Testis (tissue), 3 donors: ENCODE results near the gene KAT7. TPM values are rescaled to one million over a fixed set of nuclear protein-coding genes. Genes with fewer than 3 reads are reported as not detected.

Experiments
- DNase-seq: peaks from one replicate; pipeline ENCODE4 v3.0.0-alpha.2; 2019
- H3K27ac ChIP-seq, 2 donors: fragments of 200-600 bp; sonication (generic); one replicate each; pipeline ENCODE4 v1.5.1; 2019
- H3K27me3 ChIP-seq: fragments of 200-600 bp; sonication (generic); one replicate; pipeline ENCODE4 v1.5.1; 2019
- H3K36me3 ChIP-seq: fragments of 200-600 bp; sonication (generic); one replicate; pipeline ENCODE4 v1.5.1; 2017; ENCODE audit warnings: low read depth; ENCODE audit errors: missing control alignments
- H3K4me1 ChIP-seq: fragments of 200-600 bp; sonication (generic); one replicate; pipeline ENCODE4 v1.5.1; 2019
- H3K4me3 ChIP-seq, 2 donors: fragments of 200-600 bp; sonication (generic); one replicate each; pipeline ENCODE4 v1.5.1; 2017 to 2019
- H3K9me3 ChIP-seq: fragments of 200-600 bp; sonication (generic); one replicate; pipeline ENCODE4 v1.5.1; 2017
- POLR2A ChIP-seq: fragments of 450-650 bp; IDR thresholded peaks from one replicate; pipeline ENCODE4 v1.6.1; 2017; ENCODE audit warnings: antibody characterized with exemption, mild to moderate bottlenecking, moderate library complexity
- WGBS, 2 donors: methylation state at CpG; one replicate each; pipeline ENCODE4 v1.1.5; 2018; 5-methylcytosine and 5-hydroxymethylcytosine counted together
- intact Hi-C: fragments of 100-400 bp; cut with DNase I; formaldehyde crosslinking; loops from one replicate; pipeline ENCODE4 v1.15.1; 2023; ENCODE audit warnings: low total_unique reads
- polyA plus RNA-seq: library from polyadenylated mRNA; stranded (reverse); fragments of 350-450 nt; fragmentation: Illumina TruSeq; extraction: RNeasy Lipid Tissue Mini Kit (QIAGEN cat#74804); gene quantifications from one replicate; pipeline ENCODE4 v1.2.3, GENCODE V29; 2014; ENCODE audit warnings: low read depth, low replicate concordance; ENCODE audit not compliant: insufficient read depth
- total RNA-seq, 2 donors: library from RNA; depleted of rRNA; stranded (reverse); fragments of >200 nt; gene quantifications; one replicate each; pipeline ENCODE4 v1.2.3, GENCODE V29; 2016
- TF ChIP-seq, protein P1 (sequence below), 3 experiments: fragments of 450-650 bp in 2 of 3; fragments of 200-600 bp in 1 of 3; sonication (generic) in 1 of 3; IDR thresholded peaks; one replicate each; pipeline ENCODE4 v1.5.1; 2016 to 2019; ENCODE audit warnings: antibody characterized with exemption in 3 of 3, mild to moderate bottlenecking in 2 of 3, moderate library complexity in 1 of 3

The KAT7 gene
- total and polyA plus RNA-seq, 3 donors from 2014 or later: 122 to 181 (median 123) TPM

GRCh38 chr17:49742166-49742638 lies 46.3 kb upstream of the KAT7 start:
- DNase-seq: no peak
- 52 to 58% methylated on average over 1 of the region's 1 CpG for WGBS, 2 donors
- Histone ChIP-seq H3K4me1 (peaks cover 31% of the 10 kb centered on the region), H3K27me3 (no peaks in the 10 kb centered on the region), H3K9me3 (no peaks in the 10 kb centered on the region), H3K36me3 (no peaks in the 10 kb centered on the region), H3K4me3 (no peak overlapping the region), H3K27ac (peak overlapping the region in 1 of 2 donors; percentile 14)
- TF ChIP-seq, protein P1, sequence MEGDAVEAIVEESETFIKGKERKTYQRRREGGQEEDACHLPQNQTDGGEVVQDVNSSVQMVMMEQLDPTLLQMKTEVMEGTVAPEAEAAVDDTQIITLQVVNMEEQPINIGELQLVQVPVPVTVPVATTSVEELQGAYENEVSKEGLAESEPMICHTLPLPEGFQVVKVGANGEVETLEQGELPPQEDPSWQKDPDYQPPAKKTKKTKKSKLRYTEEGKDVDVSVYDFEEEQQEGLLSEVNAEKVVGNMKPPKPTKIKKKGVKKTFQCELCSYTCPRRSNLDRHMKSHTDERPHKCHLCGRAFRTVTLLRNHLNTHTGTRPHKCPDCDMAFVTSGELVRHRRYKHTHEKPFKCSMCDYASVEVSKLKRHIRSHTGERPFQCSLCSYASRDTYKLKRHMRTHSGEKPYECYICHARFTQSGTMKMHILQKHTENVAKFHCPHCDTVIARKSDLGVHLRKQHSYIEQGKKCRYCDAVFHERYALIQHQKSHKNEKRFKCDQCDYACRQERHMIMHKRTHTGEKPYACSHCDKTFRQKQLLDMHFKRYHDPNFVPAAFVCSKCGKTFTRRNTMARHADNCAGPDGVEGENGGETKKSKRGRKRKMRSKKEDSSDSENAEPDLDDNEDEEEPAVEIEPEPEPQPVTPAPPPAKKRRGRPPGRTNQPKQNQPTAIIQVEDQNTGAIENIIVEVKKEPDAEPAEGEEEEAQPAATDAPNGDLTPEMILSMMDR (IDR thresholded peaks at IDR 0.05): no peak
- TF ChIP-seq POLR2A: no peak
- intact Hi-C loops: no loop called here

- no peaks in the 10 kb centered on the region for H3K27me3 ChIP-seq
- no peaks in the 10 kb centered on the region for H3K36me3 ChIP-seq
- no peak for DNase-seq
- intact Hi-C loops: no loop called here
- 71 to 72% methylated on average over 1 of the region's 1 CpG for WGBS, 2 donors
- H3K9me3 ChIP-seq: no peaks in the 10 kb centered on the region
- TF ChIP-seq, protein P1 (IDR thresholded peaks at IDR 0.05): no peak
- TF ChIP-seq POLR2A: no peak
- H3K4me3 ChIP-seq: no peak overlapping the region
- no peak overlapping the region for H3K27ac ChIP-seq
- peaks cover 24% of the 10 kb centered on the region for H3K4me1 ChIP-seq
Observed at GRCh38 chr17:49745175-49746139, 43.0 kb upstream of the KAT7 start.

DNA sequence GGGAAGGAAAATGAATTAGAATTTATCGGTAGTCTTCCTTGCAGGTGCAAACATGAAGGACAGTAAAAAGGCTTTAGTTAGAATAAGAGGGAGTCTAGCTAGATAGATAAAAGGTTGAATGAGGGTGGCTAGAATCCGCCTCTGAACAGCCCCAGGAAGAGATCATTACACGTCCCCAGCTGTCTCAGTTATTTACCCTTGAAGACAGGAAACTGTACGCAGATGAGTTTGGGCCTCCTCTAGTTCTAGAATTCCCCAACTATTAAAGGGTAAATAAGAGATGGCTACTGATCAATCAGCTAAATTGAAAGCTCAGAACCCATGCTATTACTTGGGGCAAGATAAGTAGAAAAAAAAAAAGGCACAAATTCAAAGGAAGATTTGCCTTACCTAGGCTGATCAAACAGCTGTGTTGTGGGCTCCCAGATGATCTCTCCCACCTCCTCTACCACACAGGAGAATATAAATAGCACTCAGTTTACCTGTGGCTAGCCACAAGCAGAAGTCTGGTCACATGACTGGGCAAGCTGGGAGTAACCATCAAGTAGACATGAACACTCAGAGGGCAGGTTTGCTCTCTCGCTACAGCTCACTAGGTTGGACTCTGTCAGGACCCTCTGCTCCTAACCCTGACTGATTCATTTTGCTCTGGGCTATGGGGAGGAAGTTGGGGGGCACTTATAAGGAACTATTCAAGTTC lies 41.5 kb upstream of the KAT7 start:
- no peak overlapping the region for H3K4me3 ChIP-seq
- peaks cover 10% of the 10 kb centered on the region for H3K4me1 ChIP-seq
- intact Hi-C loops: no loop called here
- no peak for DNase-seq
- H3K9me3 ChIP-seq: no peaks in the 10 kb centered on the region
- TF ChIP-seq POLR2A: no peak
- TF ChIP-seq, protein P1 (IDR thresholded peaks at IDR 0.05): no peak
- H3K27ac ChIP-seq: no peak overlapping the region
- H3K27me3 ChIP-seq: no peaks in the 10 kb centered on the region
- WGBS, 2 donors: 82 to 86% methylated on average over 5 of the region's 5 CpGs
- H3K36me3 ChIP-seq: no peaks in the 10 kb centered on the region

DNA sequence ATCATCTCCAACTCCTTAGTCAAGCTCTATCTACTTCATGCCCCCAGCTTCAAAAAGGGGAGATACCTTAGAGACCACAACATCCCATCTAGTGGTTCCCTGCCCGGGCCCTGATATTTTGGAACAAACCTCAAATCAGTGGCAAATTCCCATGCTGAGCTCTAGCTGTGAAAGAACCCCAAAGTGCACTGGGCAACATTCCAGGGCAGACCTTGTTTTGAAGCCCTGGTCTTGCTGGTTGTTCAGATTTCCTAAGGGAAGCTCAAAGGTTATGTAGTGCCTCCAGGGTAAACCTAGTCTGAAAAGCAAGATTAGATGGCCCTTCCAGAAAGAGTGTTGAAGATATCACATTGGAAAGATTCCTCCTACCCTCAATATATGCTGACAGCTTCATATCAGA lies 40.8 kb upstream of the KAT7 start:
- WGBS, 2 donors: 56 to 63% methylated on average over 1 of the region's 1 CpG
- Histone ChIP-seq H3K4me3 (no peak overlapping the region), H3K4me1 (peaks cover 3% of the 10 kb centered on the region), H3K36me3 (no peaks in the 10 kb centered on the region), H3K27me3 (no peaks in the 10 kb centered on the region), H3K9me3 (no peaks in the 10 kb centered on the region), H3K27ac (no peak overlapping the region)
- intact Hi-C loops: no loop called here
- no peak for TF ChIP-seq POLR2A
- TF ChIP-seq, protein P1 (IDR thresholded peaks at IDR 0.05): no peak
- DNase-seq: no peak
